SH-SY5Y (cell line): ENCODE results near the gene INPP5A.

Experiments
- GATA2 ChIP-seq: IDR thresholded peaks from 2 replicates; pipeline ENCODE4 v1.6.1; 2011; ENCODE audit warnings: mild to moderate bottlenecking, low read depth, low read length
- GATA3 ChIP-seq: IDR thresholded peaks from 2 replicates; pipeline ENCODE4 v1.6.1; 2011; ENCODE audit warnings: low read depth, mild to moderate bottlenecking, low read length, moderate library complexity

DNA sequence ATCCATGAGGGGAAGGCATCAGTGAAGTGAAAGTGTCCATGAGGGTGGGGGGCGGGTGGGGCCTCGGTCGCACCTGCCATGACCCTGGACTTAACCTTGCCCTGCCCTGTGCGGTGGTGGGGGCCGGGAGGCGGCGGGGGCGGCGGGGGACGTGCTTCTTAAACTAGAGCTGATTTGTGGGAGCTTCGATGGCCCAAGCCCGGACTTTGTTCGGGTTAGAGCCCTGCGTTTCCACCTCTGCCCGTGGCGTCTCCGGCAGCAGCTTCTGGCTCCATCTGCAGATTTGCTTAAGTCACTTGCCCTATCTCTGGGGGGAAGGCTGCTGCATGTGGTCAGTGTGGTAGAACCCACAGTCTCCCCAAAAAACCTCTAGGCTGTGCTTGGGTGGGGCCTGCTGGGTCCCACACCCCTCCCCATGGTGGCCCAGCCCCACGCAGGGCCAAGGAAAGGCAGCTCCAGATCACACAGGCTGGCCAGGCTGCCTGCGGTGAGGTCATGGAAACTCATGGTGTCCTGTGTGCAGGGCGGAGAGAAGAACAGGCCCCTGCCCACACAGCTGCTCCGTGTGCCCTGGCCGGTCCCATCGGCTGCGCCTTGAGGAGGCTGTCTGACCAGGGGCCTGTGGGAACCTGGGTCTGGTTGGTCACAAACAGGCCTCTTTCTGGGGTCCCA, 93.2 kb downstream of the INPP5A start:
- TF ChIP-seq GATA2 (no peak), GATA3 (no peak)
